ENCODE measurements around the gene ARHGAP23. TPM values are rescaled to one million over a fixed set of nuclear protein-coding genes. Genes with fewer than 3 reads are reported as not detected.

ARHGAP23 gene
- total RNA-seq, 2 experiments from 2014 or later, result 0.73 TPM; not detected in 1

DNA sequence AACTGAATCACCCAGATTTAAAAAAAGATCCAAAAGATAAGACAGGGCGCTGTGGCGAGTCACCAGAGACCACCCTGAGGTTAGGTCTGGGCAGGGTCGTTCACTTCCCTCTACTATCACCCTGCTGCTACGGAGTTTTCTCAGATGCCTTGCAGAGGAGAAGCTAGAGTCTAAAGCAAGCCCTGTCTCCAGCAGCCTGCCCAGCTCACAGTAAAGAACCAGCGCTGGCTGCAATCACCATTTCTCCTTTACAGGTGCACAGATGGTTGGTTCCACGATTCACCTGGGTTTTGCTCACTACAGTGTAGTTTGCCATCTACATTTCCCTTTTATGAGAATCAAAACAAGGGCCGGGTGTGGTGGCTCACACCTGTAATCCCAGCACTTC, 106.2 kb downstream of the ARHGAP23 start:
- H3K27me3 ChIP-seq (ENCODE audit: control insufficient read depth in 1 of 2, insufficient read depth in 2 of 2, low read length in 2 of 2), result peaks cover 0 to 13% of the 10 kb centered on the region in 2 experiments
- TF ChIP-seq, protein P1, sequence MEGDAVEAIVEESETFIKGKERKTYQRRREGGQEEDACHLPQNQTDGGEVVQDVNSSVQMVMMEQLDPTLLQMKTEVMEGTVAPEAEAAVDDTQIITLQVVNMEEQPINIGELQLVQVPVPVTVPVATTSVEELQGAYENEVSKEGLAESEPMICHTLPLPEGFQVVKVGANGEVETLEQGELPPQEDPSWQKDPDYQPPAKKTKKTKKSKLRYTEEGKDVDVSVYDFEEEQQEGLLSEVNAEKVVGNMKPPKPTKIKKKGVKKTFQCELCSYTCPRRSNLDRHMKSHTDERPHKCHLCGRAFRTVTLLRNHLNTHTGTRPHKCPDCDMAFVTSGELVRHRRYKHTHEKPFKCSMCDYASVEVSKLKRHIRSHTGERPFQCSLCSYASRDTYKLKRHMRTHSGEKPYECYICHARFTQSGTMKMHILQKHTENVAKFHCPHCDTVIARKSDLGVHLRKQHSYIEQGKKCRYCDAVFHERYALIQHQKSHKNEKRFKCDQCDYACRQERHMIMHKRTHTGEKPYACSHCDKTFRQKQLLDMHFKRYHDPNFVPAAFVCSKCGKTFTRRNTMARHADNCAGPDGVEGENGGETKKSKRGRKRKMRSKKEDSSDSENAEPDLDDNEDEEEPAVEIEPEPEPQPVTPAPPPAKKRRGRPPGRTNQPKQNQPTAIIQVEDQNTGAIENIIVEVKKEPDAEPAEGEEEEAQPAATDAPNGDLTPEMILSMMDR (IDR thresholded peaks at IDR 0.05), result no peak
- Mint-ChIP-seq H3K4me1 (ENCODE audit: low read depth) (no peaks in the 10 kb centered on the region), H3K9me3 (no peaks in the 10 kb centered on the region), H3K27ac (no peak overlapping the region), H3K4me3 (no peak overlapping the region), H3K27me3 (peaks cover 30% of the 10 kb centered on the region), H3K36me3 (ENCODE audit: low read depth) (no peaks in the 10 kb centered on the region)
- no peaks in the 10 kb centered on the region for H3K4me1 ChIP-seq (ENCODE audit: insufficient read depth, low read length)
- intact Hi-C loops (cut with DNase I, micrococcal nuclease), result no loop called here
- DNase-seq (no peak), ATAC-seq (ENCODE audit: poor library complexity) (no peak)
- H3K36me3 ChIP-seq (ENCODE audit: insufficient read depth, low read length), result no peaks in the 10 kb centered on the region
- POLR2A ChIA-PET, result no interaction called here
- no peak overlapping the region for H3K27ac ChIP-seq (ENCODE audit: low read depth in 1 of 2, low read length in 2 of 2)
- CTCF ChIA-PET, result no interaction called here
- H3K9me3 ChIP-seq (ENCODE audit: control insufficient read depth in 1 of 2, insufficient read depth in 1 of 2, low read length in 2 of 2), result no peaks in the 10 kb centered on the region
- H3K4me3 ChIP-seq (ENCODE audit: low read length), result no peak overlapping the region

DNA sequence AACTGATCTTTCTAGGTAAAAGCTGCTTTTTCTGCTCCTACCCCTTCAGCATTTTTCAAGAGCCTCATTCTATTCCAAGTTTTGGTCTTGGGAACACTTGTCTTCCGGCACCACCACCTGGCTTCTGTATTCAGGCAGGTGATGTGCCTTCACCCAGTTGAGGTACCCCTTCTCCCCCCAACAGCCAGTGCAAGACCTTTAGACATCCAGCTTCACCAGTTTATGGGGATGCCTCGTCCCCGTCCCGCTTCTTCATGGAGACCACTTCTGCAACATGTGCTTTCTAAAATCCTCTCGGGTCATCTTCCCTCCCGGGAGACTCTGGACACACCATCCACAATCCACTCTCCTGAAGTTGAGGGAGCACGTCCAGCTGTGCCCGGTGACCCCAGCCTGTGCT, 107.6 kb downstream of the ARHGAP23 start:
- Histone ChIP-seq H3K27ac (ENCODE audit: low read depth in 1 of 2, low read length in 2 of 2) (no peak overlapping the region), H3K9me3 (ENCODE audit: control insufficient read depth in 1 of 2, insufficient read depth in 1 of 2, low read length in 2 of 2) (no peaks in the 10 kb centered on the region), H3K27me3 (ENCODE audit: control insufficient read depth in 1 of 2, insufficient read depth in 2 of 2, low read length in 2 of 2) (peaks cover 0 to 8% of the 10 kb centered on the region in 2 experiments), H3K4me3 (ENCODE audit: low read length) (no peak overlapping the region), H3K36me3 (ENCODE audit: insufficient read depth, low read length) (no peaks in the 10 kb centered on the region), H3K4me1 (ENCODE audit: insufficient read depth, low read length) (no peaks in the 10 kb centered on the region)
- TF ChIP-seq, protein P1 (IDR thresholded peaks at IDR 0.05), result no peak
- intact Hi-C loops (cut with DNase I, micrococcal nuclease), result no loop called here
- Mint-ChIP-seq H3K4me1 (ENCODE audit: low read depth) (no peaks in the 10 kb centered on the region), H3K9me3 (no peaks in the 10 kb centered on the region), H3K27me3 (peaks cover 26% of the 10 kb centered on the region), H3K36me3 (ENCODE audit: low read depth) (no peaks in the 10 kb centered on the region), H3K4me3 (no peak overlapping the region), H3K27ac (no peak overlapping the region)
- DNase-seq (no peak), ATAC-seq (ENCODE audit: poor library complexity) (no peak)
- ChIA-PET POLR2A (no interaction called here), CTCF (interaction anchor here (1.0 to 1.5 kb wide), 2 partner anchors 22 to 48 kb away, joined by 3 read pairs; no protein-coding TSS in a partner anchor)

GRCh38 chr17:38536661-38537060, 108.4 kb downstream of the ARHGAP23 start:
- POLR2A ChIA-PET, result no interaction called here
- no peaks in the 10 kb centered on the region for H3K9me3 Mint-ChIP-seq
- no peak for ATAC-seq (ENCODE audit: poor library complexity)
- H3K27me3 Mint-ChIP-seq, result peaks cover 30% of the 10 kb centered on the region
- no peak overlapping the region for H3K27ac Mint-ChIP-seq
- no peaks in the 10 kb centered on the region for H3K36me3 ChIP-seq (ENCODE audit: insufficient read depth, low read length)
- CTCF ChIA-PET, result interaction anchor here (1.5 kb wide), 1 partner anchor 21 kb away, joined by 3 read pairs; no protein-coding TSS in a partner anchor
- DNase-seq, result no peak
- no peaks in the 10 kb centered on the region for H3K9me3 ChIP-seq (ENCODE audit: control insufficient read depth in 1 of 2, insufficient read depth in 1 of 2, low read length in 2 of 2)
- no peak overlapping the region for H3K27ac ChIP-seq (ENCODE audit: low read depth in 1 of 2, low read length in 2 of 2)
- H3K36me3 Mint-ChIP-seq (ENCODE audit: low read depth), result no peaks in the 10 kb centered on the region
- H3K4me1 ChIP-seq (ENCODE audit: insufficient read depth, low read length), result no peaks in the 10 kb centered on the region
- intact Hi-C loops (cut with DNase I, micrococcal nuclease), result no loop called here
- H3K4me3 Mint-ChIP-seq, result no peak overlapping the region
- TF ChIP-seq, protein P1 (IDR thresholded peaks at IDR 0.05), result no peak
- H3K27me3 ChIP-seq (ENCODE audit: control insufficient read depth in 1 of 2, insufficient read depth in 2 of 2, low read length in 2 of 2), result peaks cover 0 to 8% of the 10 kb centered on the region in 2 experiments
- no peaks in the 10 kb centered on the region for H3K4me1 Mint-ChIP-seq (ENCODE audit: low read depth)
- no peak overlapping the region for H3K4me3 ChIP-seq (ENCODE audit: low read length)

Measured in CD4-positive, alpha-beta T cell (primary cell).